GM08714 (cell line): ENCODE results near the gene TMIE.
A peak's percentile ranks its signal among the peaks of the same experiment; 100 is the strongest.
"Not testable (repeated sequence)": the region's sequence is repeated elsewhere in the genome, so short reads cannot be mapped to it uniquely, and the experiment has no call there.

Experiments used
- H3K4me3 ChIP-seq: fragments of 200-500 bp; sonication (Bioruptor generic); 2 replicates; pipeline ENCODE4 v1.5.1; 2014; ENCODE audit warnings: mild to moderate bottlenecking, low read length, inconsistent platforms
- ZNF274 ChIP-seq: IDR thresholded peaks from 2 replicates; pipeline ENCODE4 v1.6.1; 2012; ENCODE audit warnings: mild to moderate bottlenecking, low read depth, low read length

The TMIE gene

DNA sequence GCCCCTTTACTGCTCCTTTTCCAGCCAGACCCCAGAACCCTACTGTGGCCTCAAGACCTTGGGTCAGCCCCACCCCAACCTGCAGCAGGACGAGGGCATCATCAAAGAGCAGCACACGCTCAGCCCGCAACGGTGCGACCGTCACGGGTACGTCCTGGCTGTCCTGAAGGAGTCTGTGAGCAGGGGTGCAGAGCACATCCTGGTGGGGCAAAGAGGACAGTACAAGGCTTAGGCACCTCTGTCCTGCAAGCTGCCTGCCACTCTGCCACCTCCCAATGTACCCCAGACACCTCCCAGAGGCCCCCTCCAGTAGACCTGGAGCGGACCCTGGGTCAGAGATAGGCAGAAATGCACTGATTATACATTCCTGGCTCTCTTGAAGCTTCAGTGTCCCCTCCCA lies 15.7 kb upstream of the TMIE start:
- TF ChIP-seq ZNF274 = no peak
- H3K4me3 ChIP-seq = no peak overlapping the region

DNA sequence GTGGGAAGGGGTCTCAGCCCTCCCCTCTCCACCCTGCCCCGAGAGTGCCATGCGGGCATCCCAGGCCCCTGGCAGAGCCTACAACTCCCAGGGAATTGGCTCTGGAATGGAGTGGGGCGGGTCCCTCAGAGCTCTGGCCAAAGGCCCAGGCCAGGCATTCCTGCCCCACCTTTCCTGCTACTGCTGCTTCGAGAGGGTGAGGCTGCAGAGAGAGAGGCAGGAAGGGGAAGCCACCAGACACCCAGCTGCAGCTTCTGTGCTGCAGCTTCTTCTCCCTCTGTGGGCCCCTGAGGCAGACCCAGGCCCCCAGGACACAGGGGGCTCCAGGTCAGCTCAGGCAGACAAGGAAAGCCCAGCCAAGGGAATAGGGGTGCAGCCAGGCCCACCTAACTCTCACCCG lies 10.4 kb upstream of the TMIE start:
- no peak for TF ChIP-seq ZNF274
- no peak overlapping the region for H3K4me3 ChIP-seq

DNA sequence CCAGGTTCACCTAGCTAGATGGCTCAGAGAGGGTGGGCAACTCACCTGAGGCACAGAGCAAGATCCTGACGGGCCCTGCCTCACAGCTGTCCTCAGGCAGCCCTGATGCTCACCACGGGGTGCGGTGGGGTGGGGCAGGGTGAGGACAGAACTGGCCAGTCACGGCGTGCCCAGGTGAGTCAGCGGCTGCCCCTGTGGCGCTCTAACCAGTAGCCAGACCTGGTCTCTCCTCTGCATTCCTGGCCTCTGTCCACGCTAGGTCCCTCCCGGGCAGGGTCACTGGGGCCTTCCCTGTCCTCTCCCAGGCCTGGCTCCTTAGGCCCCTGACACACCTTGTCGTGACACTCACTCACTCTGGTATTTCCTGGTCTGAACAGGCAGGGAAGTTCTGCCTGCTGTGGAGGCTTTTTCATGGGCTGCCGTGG lies 8.6 kb upstream of the TMIE start:
- no peak overlapping the region for H3K4me3 ChIP-seq
- no peak for TF ChIP-seq ZNF274

DNA sequence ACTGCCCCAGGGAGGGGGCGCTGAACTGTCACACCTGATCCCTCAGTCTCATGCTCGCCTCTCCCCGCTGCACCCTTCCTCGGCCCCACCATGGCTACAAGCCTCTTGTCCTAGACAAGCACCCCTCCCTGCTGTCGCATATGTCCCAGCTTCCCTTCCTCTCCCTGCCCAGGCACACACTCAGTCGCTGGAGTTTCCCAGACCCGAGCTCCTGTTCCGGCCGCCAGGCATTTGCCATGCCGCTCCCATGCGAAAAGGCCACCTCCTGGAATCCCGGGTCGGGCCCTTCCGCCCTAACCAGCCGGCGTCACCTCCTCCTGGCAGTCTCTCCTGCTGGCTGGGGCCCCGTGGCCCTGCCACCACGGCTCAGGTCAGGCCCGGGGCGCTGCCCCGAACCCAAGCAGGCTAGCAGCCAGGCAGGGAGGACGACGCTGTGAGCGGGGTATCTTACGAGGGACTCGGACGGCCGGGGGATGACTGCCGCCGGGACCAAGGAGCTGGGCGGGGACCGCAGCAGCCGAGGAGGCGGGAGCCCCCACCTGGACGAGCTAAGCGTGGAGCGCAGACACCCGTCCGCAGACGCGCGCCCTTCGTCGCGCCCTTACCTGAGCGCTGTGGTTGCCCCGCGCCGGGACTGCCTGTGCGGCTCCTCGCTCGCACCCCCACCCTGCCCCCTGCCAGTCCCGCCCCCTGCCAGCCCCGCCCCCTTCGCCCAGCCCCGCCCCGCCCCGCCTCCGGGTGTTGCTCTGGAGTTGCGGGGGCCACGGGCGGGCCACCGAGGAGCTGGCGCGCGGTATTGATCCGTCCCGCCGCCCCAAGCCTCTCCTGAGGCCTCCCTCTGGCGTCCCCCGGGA lies 7.9 kb upstream of the TMIE start, which contains the start of gene ALS2CL:
ALS2CL (minus strand) TSS at position 642 of the 854 bp plus-strand sequence. CDS start 4,239 bp downstream, outside the sequence.
- TF ChIP-seq ZNF274 = no peak
- peak within 1 kb of the TSS; percentile 28; the same call in 1 of the 2 replicates for H3K4me3 ChIP-seq

DNA sequence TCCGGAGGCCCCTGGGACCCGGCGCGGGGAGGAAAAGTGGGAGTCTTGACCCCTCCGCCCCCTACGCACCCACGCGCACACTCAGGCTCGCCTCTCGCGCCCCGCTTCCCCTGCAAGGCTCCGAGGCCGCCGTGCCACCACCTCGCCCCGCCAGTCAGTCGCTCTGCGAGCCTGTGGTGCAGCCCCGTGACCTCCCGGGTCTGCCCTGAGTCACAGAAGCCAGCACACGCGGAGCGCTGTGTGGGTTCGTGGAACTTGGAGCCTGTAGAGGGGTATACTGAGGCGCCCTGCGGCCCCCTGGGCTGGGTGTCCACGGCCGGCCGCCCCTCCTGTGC lies 7.3 kb upstream of the TMIE start:
- TF ChIP-seq ZNF274 = no peak
- no peak overlapping the region for H3K4me3 ChIP-seq

DNA sequence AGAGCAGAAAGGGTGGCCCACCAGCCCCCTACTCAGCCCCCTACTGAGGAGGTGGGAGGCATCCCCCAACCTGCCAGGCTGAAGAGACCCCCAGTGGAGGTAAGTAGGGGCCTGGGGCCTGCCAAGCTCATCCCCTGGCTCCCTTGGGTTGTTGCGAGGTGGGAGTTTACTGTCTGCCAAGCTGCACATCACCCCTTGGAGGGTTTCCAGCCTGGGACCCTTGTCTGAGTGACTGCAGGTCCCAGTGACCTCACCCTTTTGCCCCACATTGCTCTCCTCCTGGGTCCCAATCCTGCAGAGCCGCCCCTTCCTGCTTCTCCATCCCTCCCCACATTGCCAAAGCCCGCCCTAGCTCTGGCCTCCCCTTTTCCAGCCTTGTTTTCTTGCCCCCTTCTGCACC lies 6.7 kb upstream of the TMIE start:
- no peak for TF ChIP-seq ZNF274
- H3K4me3 ChIP-seq = no peak overlapping the region

DNA sequence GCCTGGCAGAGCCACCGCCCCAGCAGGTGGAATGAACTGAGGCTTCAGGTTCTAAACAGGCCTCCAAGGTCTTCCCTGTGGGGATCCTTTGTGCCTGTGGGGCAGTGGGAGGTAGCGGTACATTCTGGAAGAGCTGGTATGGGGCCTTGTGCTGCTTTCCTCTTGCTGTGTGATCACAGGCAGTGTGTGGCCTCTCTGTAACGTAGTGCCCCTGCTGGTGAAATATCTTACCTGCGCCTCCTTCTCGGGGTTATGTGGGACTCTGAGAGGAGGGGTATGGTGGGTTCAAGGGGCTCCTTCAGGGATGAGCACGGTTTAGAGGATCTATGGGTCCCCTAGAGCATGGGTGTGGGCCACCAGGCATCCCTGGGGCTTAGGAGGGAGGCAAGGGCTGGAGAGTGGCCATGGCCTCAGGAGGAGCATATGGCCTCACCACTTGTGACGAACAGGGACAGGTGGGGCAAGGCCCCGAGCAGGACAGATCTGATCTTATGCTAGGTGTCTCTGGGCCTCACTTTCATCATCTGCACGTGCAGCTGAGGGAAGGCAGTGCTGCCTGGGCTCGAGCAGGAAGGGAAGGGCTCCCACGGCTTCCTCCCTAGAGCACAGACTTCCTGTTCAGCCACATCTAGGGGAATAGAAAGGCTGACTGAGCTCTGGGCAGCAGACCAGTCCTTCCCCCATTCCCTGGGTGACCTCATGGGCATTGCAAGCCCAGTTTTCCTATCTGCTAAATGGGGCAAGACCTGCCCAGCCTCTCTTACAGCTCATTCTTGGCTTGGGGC lies 5.8 kb upstream of the TMIE start:
- no peak for TF ChIP-seq ZNF274
- H3K4me3 ChIP-seq = no peak overlapping the region

DNA sequence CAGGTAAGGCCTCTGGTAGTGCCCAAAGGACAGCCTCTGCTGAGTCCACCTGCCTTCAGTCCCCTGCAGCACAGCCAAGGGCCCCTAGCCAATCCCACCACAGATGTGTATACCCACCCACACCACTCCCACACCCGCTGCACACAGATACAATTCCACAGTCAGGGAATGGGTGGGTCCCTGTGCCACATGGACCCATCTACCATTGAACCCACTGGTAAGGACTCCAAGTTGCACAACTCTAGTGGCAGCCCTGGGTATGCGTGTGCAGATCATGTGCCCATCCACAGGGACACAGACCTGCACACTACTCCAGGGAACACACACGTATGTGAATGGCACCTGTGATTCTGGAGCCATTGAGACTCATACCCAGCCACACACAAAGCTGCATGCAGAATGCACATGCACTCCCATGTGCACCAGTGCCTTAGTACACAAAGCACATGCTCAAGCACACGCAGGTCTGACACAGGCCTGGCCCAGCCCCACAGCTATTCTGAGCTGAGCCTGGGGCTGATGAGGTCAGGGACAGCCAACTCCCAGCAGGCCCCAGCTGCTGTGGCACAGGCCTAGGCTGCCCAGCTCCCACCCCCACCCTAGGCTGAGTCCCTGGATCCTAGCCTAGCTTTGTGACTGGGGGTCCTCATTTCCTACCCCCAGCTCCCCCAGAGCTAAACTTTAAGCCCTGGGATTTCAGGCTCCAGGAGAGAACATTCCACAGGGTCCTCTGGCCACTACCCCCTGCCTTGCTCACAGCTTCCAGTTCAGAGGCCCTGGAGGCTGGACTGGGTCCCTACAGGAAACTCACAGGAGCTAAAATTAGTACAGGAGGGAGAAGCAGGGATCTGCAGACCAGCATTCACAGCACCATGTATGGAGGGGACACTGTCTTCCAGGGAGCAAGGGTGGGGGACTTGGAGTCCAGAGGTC lies 5.0 kb upstream of the TMIE start:
- no peak overlapping the region for H3K4me3 ChIP-seq
- TF ChIP-seq ZNF274 = no peak

DNA sequence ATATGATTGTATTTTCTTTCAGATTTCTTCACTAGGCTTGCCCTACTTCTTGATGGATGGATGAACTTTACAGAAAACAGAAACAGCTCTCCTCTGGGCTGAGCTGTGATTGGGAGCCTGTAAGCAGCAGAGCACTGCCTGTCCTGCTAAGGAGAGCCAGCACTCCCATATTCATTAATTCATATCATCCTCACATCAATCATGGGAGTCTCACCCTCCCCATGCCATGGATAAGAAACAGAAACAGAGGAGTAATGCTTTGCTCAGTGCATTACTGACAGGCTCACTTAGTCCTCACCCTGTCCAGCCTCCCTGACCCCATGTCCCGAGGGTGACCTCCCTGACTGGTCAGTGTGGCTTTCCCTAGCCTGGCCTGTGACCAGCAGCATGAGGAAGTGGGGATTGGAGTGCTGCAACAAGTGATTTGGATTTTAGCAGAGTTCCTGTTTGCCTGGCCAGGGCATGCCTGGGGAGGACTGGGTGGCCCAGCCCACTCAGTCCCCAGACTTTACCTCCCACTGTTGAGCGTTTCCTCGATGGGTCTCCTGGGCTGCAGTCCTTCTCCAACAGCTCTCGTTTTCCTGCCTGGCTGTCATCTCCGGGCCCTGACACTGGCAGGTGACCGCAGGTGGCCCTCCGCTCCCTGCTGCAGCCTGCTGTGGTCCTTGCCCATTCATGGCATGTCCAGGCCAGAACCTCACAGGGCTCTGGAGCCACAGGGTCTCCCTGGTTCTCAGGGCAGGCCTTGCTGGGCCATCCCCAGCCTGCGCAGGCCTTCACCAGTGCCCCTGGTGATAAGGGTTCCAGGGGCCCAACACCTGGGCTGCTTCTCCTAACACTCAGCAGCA lies 1.3 kb upstream of the TMIE start:
- TF ChIP-seq ZNF274 = no peak
- no peak overlapping the region for H3K4me3 ChIP-seq

DNA sequence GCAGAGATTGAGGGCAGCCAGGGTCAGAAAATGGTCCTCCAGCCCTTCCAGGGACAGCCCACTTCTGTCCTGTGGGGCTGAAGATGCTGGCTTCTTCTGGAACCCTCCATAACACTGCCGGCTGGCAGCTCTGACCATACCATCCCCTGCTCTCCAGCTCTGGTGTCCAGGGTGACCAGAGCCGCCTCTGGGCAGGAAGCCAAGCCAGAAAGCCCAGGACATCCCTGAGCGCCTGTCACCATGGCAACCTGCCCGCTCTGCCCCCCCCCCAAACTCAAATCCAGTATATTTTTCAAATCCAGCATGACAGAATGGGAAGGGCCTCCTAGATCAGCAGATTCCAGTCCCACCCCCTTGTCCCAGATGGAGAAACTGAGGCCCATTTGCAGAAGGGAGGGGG lies 420 bp upstream of the TMIE start:
- no peak for TF ChIP-seq ZNF274
- no peak overlapping the region for H3K4me3 ChIP-seq

DNA sequence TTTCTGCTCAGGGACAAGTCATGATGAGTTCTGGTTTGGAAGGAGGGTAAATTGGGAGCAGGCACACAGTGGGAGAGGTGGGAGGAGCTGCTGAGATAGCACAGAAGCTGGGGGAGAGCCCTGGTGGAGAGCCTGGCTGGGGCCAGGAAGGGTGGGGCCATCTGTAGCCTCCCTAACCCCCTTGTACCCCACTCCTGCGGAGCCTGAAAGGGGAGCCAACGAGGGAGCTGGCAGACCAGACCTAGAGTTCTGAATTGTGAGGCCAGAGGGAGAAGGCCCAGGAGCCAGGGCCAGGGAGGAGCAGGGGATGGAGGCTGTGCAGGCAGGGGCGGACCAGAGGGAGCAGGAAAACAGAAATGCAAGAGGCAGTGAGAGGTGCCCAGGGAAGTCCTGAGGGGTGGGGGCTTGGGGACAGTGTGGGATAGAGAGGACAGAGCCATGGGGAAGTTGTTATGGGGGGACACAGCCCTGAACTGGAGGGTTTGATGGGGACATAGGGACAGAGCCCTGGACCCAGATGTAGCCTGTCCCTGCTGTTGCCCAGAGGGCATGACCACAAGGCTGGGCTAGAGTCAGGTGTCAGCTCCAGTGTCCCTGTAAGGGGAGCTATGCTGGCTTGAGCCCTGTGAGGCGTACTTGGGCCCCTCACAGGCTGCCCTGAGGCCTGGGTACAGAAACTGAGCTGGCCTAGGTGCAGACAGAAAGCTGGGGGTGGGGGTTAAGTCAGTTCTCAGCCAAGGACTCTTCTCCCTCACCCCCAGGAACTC lies 1.2 kb downstream of the TMIE start:
- H3K4me3 ChIP-seq = no peak overlapping the region
- TF ChIP-seq ZNF274 = no peak

DNA sequence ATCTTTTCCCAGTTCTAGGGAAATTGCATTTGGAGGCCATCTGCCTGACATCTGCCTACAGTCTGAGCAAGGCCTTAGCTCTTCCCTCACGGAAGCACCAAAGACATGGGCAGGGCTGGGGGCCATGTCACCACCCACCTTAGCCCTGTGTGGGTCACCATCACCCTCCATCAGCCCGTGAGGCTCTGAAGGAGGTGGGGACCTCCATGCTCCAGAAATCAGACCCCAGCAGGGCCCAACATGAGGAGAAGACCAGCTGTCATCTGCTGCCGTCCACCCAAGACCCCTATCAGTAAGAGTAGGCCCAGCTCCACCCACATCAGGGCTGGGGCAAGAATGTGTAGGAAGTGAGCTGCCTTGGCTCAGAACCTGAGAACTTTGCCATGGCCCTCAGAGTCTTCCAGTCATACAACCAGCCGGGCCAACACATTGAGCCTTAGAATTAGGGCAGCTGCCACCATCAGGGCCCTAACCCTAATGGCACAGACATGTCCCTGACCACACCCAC lies 1.9 kb downstream of the TMIE start:
- H3K4me3 ChIP-seq = no peak overlapping the region
- TF ChIP-seq ZNF274 = no peak

DNA sequence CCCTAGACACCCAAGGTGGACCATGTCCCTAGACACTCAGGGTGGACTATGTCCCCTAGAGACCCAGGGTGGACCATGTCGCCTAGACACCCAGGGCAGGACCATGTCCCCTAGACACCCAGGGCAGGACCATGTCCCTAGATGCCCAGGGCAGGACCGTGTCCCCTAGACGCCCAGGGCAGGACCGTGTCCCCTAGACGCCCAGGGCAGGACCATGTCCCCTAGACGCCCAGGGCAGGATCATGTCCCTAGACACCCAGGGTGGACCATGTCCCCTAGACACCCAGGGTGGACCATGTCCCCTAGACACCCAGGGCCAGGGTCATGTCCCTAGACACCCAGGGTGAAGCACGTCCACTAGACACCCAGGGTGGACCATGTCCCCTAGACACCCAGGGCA lies 3.2 kb downstream of the TMIE start:
- not testable (repeated sequence) for H3K4me3 ChIP-seq
